Kidney tubule cell (primary cell): ENCODE data around the gene DHRS2.
"Not testable (repeated sequence)": the region's sequence is repeated elsewhere in the genome, so short reads cannot be mapped to it uniquely, and the experiment has no call there.

Experiments
- DNase-seq: peaks from one replicate; pipeline ENCODE4 v3.0.0-alpha.2; 2018; ENCODE audit warnings: low spot score

The DHRS2 gene

GRCh38 chr14:23636317-23637211 is at the start of gene DHRS2:
TSS of gene DHRS2 (plus strand) at chr14:23636364. CDS start at chr14:23638865, 2,501 bp downstream.
- no peak for DNase-seq

- peak; percentile 87 for DNase-seq
Measured at GRCh38 chr14:23588884-23589598, 47.1 kb upstream of the DHRS2 start.

- DNase-seq = no peak
Measured at GRCh38 chr14:23589606-23590005, 46.6 kb upstream of the DHRS2 start.

GRCh38 chr14:23590198-23590597 is 46.0 kb upstream of the DHRS2 start:
- no peak for DNase-seq

GRCh38 chr14:23594191-23594590 is 42.0 kb upstream of the DHRS2 start:
- not testable (repeated sequence) for DNase-seq

- DNase-seq = no peak
Measured at GRCh38 chr14:23600322-23600707, 35.8 kb upstream of the DHRS2 start.

- no peak for DNase-seq
Measured at GRCh38 chr14:23600806-23601205, 35.4 kb upstream of the DHRS2 start.

- DNase-seq = no peak
Measured at GRCh38 chr14:23601424-23601823, 34.7 kb upstream of the DHRS2 start.

- peak; percentile 65 for DNase-seq
Measured at GRCh38 chr14:23601845-23602180, 34.4 kb upstream of the DHRS2 start.

- DNase-seq = peak; percentile 41
Measured at GRCh38 chr14:23602181-23603095, 33.7 kb upstream of the DHRS2 start.

- DNase-seq = no peak
Measured at GRCh38 chr14:23603103-23603502, 33.1 kb upstream of the DHRS2 start.

- DNase-seq = no peak
Measured at GRCh38 chr14:23604148-23604547, 32.0 kb upstream of the DHRS2 start.

GRCh38 chr14:23604675-23605170 is 31.4 kb upstream of the DHRS2 start:
- peak; percentile 18 for DNase-seq

GRCh38 chr14:23605931-23606585 is 30.1 kb upstream of the DHRS2 start:
- peak; percentile 44 for DNase-seq

GRCh38 chr14:23608454-23608853 is 27.7 kb upstream of the DHRS2 start:
- DNase-seq = no peak

- no peak for DNase-seq
Measured at GRCh38 chr14:23609001-23609400, 27.2 kb upstream of the DHRS2 start.

- DNase-seq = not testable (repeated sequence)
Measured at GRCh38 chr14:23609411-23610089, 26.6 kb upstream of the DHRS2 start.

GRCh38 chr14:23610090-23610814 is 25.9 kb upstream of the DHRS2 start:
- no peak for DNase-seq

- no peak for DNase-seq
Measured at GRCh38 chr14:23610815-23611289, 25.3 kb upstream of the DHRS2 start.

GRCh38 chr14:23612354-23612732 is 23.8 kb upstream of the DHRS2 start:
- DNase-seq = no peak
